GM10248 (cell line): ENCODE measurements around the gene RRAS2.
"Not testable (repeated sequence)": the region's sequence is repeated elsewhere in the genome, so short reads cannot be mapped to it uniquely, and the experiment has no call there.

Source experiments
- CTCF ChIA-PET: fragments of 300-600 bp; sonication (Branson Sonifier 250); formaldehyde crosslinking; extraction: SDS; loops from one replicate; lab custom pipeline; 2021; ENCODE audit warnings: antibody characterized with exemption; lab: Yijun Ruan, JAX
- POLR2A ChIA-PET: fragments of 350-650 bp; sonication (Branson Sonifier 250); formaldehyde crosslinking; extraction: SDS; loops from one replicate; lab custom pipeline; 2020; ENCODE audit warnings: antibody characterized with exemption; lab: Yijun Ruan, JAX
- DNase-seq: peaks from one replicate; pipeline ENCODE4 v3.0.0; 2012; ENCODE audit errors: extremely low spot score
- TF ChIP-seq, protein P1 (sequence below): IDR thresholded peaks from 2 replicates; pipeline ENCODE4 v1.5.1; 2012; ENCODE audit warnings: mild to moderate bottlenecking, low read depth; ENCODE audit errors: extremely low read depth, missing control alignments, control extremely low read depth

RRAS2 gene

DNA sequence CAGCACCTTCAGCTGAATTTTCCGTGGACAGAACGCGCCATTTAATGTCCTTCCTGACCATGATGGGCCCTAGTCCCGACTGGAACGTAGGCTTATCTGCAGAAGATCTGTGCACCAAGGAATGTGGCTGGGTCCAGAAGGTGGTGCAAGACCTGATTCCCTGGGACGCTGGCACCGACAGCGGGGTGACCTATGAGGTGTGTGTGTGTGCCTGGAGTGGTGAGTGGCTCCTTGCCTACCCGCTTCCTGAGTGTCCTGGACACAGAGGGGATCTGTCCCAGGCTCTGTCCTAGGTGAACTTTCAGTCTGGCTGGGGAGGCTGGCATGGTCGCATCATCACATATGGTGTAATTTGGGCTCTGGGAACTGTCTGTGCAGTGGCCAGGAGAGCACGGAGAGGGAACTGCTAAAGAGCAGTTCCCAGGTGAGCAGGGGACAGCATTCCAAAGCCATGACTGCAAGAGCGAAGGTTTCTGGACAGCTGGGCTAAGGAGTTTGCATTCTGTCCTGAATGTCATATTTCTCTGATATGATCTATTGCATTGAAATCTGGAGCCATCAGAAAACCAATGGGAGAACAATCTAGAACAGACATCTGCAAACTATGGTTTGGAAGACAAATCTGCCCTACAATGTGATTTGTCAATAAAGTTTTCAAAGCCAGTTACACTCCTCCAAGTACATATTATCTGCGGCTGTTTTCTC, 104.3 kb downstream of the RRAS2 start:
- DNase-seq, result no peak
- POLR2A ChIA-PET, result no interaction called here
- CTCF ChIA-PET, result interaction anchor here (1.3 to 5.1 kb wide), 3 partner anchors 298 to 767 kb away, joined by 3 to 71 read pairs (median 4); no protein-coding TSS in a partner anchor
- TF ChIP-seq, protein P1, sequence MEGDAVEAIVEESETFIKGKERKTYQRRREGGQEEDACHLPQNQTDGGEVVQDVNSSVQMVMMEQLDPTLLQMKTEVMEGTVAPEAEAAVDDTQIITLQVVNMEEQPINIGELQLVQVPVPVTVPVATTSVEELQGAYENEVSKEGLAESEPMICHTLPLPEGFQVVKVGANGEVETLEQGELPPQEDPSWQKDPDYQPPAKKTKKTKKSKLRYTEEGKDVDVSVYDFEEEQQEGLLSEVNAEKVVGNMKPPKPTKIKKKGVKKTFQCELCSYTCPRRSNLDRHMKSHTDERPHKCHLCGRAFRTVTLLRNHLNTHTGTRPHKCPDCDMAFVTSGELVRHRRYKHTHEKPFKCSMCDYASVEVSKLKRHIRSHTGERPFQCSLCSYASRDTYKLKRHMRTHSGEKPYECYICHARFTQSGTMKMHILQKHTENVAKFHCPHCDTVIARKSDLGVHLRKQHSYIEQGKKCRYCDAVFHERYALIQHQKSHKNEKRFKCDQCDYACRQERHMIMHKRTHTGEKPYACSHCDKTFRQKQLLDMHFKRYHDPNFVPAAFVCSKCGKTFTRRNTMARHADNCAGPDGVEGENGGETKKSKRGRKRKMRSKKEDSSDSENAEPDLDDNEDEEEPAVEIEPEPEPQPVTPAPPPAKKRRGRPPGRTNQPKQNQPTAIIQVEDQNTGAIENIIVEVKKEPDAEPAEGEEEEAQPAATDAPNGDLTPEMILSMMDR, result no peak

DNA sequence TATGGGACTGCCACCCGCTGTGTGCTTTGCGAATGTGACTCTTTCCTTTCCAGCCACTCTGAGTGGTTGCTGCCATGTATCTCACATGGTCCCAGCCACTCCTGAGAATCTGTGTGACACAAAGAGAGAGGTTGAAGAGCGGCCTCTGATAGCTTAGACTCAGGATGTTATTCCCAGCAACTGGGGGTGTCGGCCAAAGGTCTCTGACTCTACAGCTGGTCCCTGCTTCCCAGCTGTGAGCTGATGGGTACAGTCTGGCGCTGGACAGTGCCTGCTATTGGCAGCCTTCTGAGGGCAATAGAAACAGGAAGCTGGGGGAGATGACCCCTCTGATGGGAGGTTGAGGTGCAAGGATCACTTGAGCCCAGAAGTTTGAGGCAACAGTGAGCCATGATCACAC, 105.1 kb downstream of the RRAS2 start:
- TF ChIP-seq, protein P1, result no peak
- ChIA-PET CTCF (interaction anchor here (1.3 to 5.1 kb wide), 4 partner anchors 297 to 767 kb away, joined by 3 to 71 read pairs (median 8); no protein-coding TSS in a partner anchor), POLR2A (no interaction called here)
- DNase-seq, result no peak

DNA sequence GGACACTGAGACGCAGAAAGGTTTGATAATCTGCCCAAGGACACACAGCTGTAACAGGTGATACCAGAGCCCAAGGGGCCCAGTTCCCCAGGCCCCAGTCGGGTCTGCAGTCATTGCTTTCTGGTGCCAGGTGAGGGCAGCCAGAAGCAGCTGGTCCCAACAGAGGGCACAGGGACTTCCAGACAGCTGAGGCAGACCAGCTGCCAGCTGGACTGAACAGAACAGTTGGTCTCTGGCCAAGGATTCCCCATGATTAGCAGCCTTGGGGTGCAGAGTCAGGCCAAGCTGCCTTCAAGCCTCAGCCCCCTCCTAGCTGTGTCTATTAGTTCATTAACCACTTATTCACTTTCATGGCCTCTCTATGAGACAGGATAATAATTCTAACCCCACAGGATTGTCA, 105.6 kb downstream of the RRAS2 start:
- ChIA-PET CTCF (interaction anchor here (1.3 to 5.1 kb wide), 3 partner anchors 297 to 481 kb away, joined by 4 to 71 read pairs (median 11); no protein-coding TSS in a partner anchor), POLR2A (no interaction called here)
- TF ChIP-seq, protein P1, result no peak
- DNase-seq, result no peak

DNA sequence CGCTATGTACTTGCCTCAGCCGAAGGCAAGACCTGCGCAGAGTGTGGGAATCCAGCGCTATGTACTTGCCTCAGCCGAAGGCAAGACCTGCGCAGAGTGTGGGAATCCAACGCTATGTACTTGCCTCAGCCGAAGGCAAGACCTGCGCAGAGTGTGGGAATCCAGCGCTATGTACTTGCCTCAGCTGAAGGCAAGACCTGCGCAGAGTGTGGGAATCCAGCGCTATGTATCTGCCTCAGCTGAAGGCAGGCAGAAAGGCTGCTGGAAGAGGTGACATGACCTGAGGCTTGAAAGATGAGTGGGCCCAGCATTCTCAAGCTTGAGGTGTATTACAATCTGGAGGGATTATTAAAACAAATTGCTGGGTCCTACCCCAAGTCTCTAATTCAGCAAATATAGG, 106.5 kb downstream of the RRAS2 start:
- DNase-seq, POLR2A ChIA-PET: not testable (repeated sequence)
- CTCF ChIA-PET, result interaction anchor here (2.5 to 5.1 kb wide), 2 partner anchors 296 to 480 kb away, joined by 11 to 71 read pairs; no protein-coding TSS in a partner anchor

DNA sequence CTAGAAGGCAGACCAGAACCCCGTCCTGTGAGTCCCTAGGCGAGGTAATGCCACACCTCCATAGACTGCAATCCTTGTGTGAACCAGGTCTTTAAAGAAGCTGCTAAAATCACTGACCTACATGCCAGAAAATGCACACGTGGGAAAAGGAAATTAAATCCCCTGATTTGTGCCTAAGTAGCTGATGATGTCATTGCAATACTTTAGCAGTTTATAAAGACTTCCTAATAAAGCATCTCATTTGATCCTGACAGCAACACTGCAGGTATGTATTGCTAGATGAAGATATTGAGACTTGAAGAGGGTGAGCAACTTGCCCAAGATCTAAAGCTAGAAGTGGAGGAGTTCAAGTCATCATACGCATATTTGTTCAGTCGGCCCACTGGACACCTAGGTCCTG, 107.2 kb downstream of the RRAS2 start:
- ChIA-PET POLR2A (no interaction called here), CTCF (interaction anchor here (0.7 to 5.1 kb wide), 6 partner anchors 10 to 479 kb away, joined by 3 to 71 read pairs (median 6); no protein-coding TSS in a partner anchor)
- no peak for DNase-seq
- TF ChIP-seq, protein P1, result no peak

DNA sequence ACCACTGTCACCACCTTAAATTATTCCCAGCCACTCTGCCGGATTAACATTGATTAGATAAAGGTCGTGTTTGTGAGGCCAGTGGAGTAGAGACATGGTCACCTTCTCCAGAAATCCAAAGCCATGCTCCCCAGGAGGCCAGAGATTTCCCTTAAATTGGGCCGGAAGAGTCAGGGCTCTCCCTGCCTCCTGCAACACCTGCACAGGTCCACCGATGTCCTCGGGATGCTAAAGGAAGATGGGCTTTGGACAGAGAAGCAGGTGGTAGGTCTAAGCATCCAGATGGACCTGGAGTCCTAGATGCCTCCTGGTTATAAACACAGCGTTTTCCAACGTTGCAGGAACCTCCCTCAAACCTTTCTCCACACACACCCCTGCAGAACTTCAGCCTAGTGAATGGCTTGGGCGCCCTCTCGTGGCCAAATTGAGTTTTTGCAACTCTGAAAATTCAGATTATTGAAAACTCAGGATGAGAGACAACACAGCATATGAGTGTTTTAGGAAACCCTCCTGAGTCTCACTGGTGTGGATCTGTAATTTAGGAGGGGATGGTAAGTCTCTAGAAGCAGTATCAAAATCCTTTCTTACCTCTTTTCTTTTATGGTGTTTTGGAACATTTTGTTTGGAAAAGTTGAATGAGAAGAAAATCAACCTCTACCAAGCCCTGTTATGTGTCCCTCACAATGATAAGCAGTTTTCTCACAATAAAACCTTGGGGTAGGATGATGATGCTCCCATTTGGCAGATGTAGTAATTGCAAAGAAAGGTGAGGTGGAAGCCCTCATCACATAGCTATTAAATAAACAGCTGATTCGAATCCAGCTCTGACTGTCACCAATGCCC, 109.6 kb downstream of the RRAS2 start:
- TF ChIP-seq, protein P1, result peak; percentile 88
- ChIA-PET CTCF (interaction anchor here (0.6 to 5.1 kb wide), 17 partner anchors 9 to 479 kb away, joined by 3 to 71 read pairs (median 5); no protein-coding TSS in a partner anchor), POLR2A (no interaction called here)
- peak; percentile 56 for DNase-seq

DNA sequence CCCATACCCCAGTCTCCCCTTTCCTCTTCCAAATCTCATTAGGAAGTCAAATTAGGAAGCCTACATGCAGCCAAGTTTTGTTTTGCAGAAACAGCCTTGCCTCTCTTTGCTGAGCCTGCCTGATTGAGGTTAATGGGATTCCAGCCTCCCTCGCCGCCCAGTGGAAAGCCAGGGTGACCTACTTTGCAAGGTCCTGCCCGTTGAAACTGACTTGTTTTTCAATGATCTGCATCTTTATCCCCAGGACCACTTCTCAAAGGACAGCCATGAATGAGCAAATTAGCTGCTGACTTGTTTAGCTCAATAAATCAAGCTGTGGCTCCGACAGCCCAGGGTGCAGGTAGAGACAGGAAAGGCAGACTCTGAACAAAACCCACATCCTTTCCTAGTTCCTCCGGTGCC, 110.4 kb downstream of the RRAS2 start:
- TF ChIP-seq, protein P1, result no peak
- POLR2A ChIA-PET, result no interaction called here
- CTCF ChIA-PET, result interaction anchor here (1.6 kb wide), 1 partner anchor 476 kb away, joined by 7 read pairs; no protein-coding TSS in a partner anchor
- DNase-seq, result no peak
